ENCODE results near the gene ITIH5. TPM values are rescaled to one million over a fixed set of nuclear protein-coding genes. Genes with fewer than 3 reads are reported as not detected.

The ITIH5 gene
- total and polyA plus RNA-seq, 4 donors: 0.88 to 68.5 (median 6.4) TPM

GRCh38 chr10:7679256-7679655, 12.5 kb upstream of the ITIH5 start:
- Histone ChIP-seq H3K36me3 (ENCODE audit: control insufficient read depth in 4 of 4, insufficient read depth in 4 of 4, low read length in 4 of 4) (no peaks in the 10 kb centered on the region), H3K9me3 (ENCODE audit: control insufficient read depth in 4 of 4, insufficient read depth in 3 of 4, low read length in 3 of 4) (peaks cover 0 to 2% (median 0%) of the 10 kb centered on the region in 4 donors), H3K27me3 (ENCODE audit: control insufficient read depth in 3 of 3, insufficient read depth in 3 of 3, low read length in 2 of 3) (peaks cover 0 to 12% (median 0%) of the 10 kb centered on the region in 3 donors), H3K27ac (ENCODE audit: low read depth in 1 of 2, low read length in 1 of 2) (no peak overlapping the region), H3K4me3 (no peak overlapping the region), H3K9ac (ENCODE audit: insufficient read depth in 1 of 2, low read length in 2 of 2) (no peak overlapping the region), H3K4me1 (ENCODE audit: control insufficient read depth in 5 of 5, insufficient read depth in 5 of 5, low read length in 5 of 5) (no peaks in the 10 kb centered on the region)
- no peak for TF ChIP-seq CTCF (IDR thresholded peaks at IDR 0.05; ENCODE audit: control extremely low read depth, extremely low read depth)
- no peak for DNase-seq
- WGBS, 2 donors: 77 to 84% methylated on average over 1 of the region's 1 CpG
- no peak for ATAC-seq (ENCODE audit: insufficient read depth, low FRiP score)

- Histone ChIP-seq H3K36me3 (ENCODE audit: control insufficient read depth in 4 of 4, insufficient read depth in 4 of 4, low read length in 4 of 4) (no peaks in the 10 kb centered on the region), H3K9me3 (ENCODE audit: control insufficient read depth in 4 of 4, insufficient read depth in 3 of 4, low read length in 3 of 4) (peaks cover 0 to 2% (median 0%) of the 10 kb centered on the region in 4 donors), H3K27ac (ENCODE audit: low read depth in 1 of 2, low read length in 1 of 2) (no peak overlapping the region), H3K4me3 (no peak overlapping the region), H3K4me1 (ENCODE audit: control insufficient read depth in 5 of 5, insufficient read depth in 5 of 5, low read length in 5 of 5) (peaks cover 0 to 2% (median 0%) of the 10 kb centered on the region in 5 donors), H3K27me3 (ENCODE audit: control insufficient read depth in 3 of 3, insufficient read depth in 3 of 3, low read length in 2 of 3) (peaks cover 0 to 43% (median 10%) of the 10 kb centered on the region in 3 donors), H3K9ac (ENCODE audit: insufficient read depth in 1 of 2, low read length in 2 of 2) (no peak overlapping the region)
- TF ChIP-seq CTCF (IDR thresholded peaks at IDR 0.05; ENCODE audit: control extremely low read depth, extremely low read depth): no peak
- 84 to 95% methylated on average over 23 of the region's 23 CpGs for WGBS, 2 donors
- DNase-seq: no peak
- no peak for ATAC-seq (ENCODE audit: insufficient read depth, low FRiP score)
Measured at GRCh38 chr10:7672341-7673134, 5.8 kb upstream of the ITIH5 start.

GRCh38 chr10:7670157-7670556, 3.4 kb upstream of the ITIH5 start:
- peaks cover 0 to 46% (median 15%) of the 10 kb centered on the region in 3 donors for H3K27me3 ChIP-seq (ENCODE audit: control insufficient read depth in 3 of 3, insufficient read depth in 3 of 3, low read length in 2 of 3)
- H3K4me3 ChIP-seq: no peak overlapping the region
- no peak for TF ChIP-seq CTCF (IDR thresholded peaks at IDR 0.05; ENCODE audit: control extremely low read depth, extremely low read depth)
- ATAC-seq (ENCODE audit: insufficient read depth, low FRiP score): no peak
- DNase-seq: no peak
- peaks cover 0 to 5% (median 4%) of the 10 kb centered on the region in 5 donors for H3K4me1 ChIP-seq (ENCODE audit: control insufficient read depth in 5 of 5, insufficient read depth in 5 of 5, low read length in 5 of 5)
- no peak overlapping the region for H3K27ac ChIP-seq (ENCODE audit: low read depth in 1 of 2, low read length in 1 of 2)
- H3K9me3 ChIP-seq (ENCODE audit: control insufficient read depth in 4 of 4, insufficient read depth in 3 of 4, low read length in 3 of 4): peaks cover 0 to 2% (median 0%) of the 10 kb centered on the region in 4 donors
- no peak overlapping the region for H3K9ac ChIP-seq (ENCODE audit: insufficient read depth in 1 of 2, low read length in 2 of 2)
- no peaks in the 10 kb centered on the region for H3K36me3 ChIP-seq (ENCODE audit: control insufficient read depth in 4 of 4, insufficient read depth in 4 of 4, low read length in 4 of 4)
- WGBS, 2 donors: 93 to 94% methylated on average over 3 of the region's 3 CpGs

Measured in lung (tissue), 12 donors.